GM18907 (cell line): ENCODE results near the gene SELPLG.

Source experiments
- ATAC-seq: cut with Tn5 transposase; IDR thresholded peaks from one replicate; pipeline ENCODE4 v1.9.1; 2021; ENCODE audit warnings: mild to moderate bottlenecking, moderate library complexity; ENCODE audit not compliant: unreplicated experiment

The SELPLG gene

GRCh38 chr12:108605690-108606406 is 27.8 kb downstream of the SELPLG start:
- ATAC-seq: no peak

- no peak for ATAC-seq
These were observed 28.5 kb downstream of the SELPLG start for GRCh38 chr12:108605000-108605689.

- no peak for ATAC-seq
These were observed 29.3 kb downstream of the SELPLG start for GRCh38 chr12:108604208-108604941.

GRCh38 chr12:108603743-108604142 is 30.0 kb downstream of the SELPLG start:
- ATAC-seq: no peak

GRCh38 chr12:108602976-108603704 is 30.6 kb downstream of the SELPLG start:
- no peak for ATAC-seq

GRCh38 chr12:108602209-108602705 is 31.4 kb downstream of the SELPLG start:
- ATAC-seq: no peak

GRCh38 chr12:108600702-108601007 is 33.0 kb downstream of the SELPLG start:
- ATAC-seq: no peak

GRCh38 chr12:108599948-108600701 is 33.6 kb downstream of the SELPLG start:
- ATAC-seq: no peak

- ATAC-seq: no peak
These were observed 34.2 kb downstream of the SELPLG start for GRCh38 chr12:108599541-108599940.

GRCh38 chr12:108598553-108599250 is 35.0 kb downstream of the SELPLG start:
- ATAC-seq: no peak

GRCh38 chr12:108597559-108598471 is 35.9 kb downstream of the SELPLG start, which contains the start of gene TMEM119:
TMEM119 (minus strand) TSS chr12:108598084; CDS start chr12:108592383, 5,701 bp downstream.
- no peak for ATAC-seq

- no peak for ATAC-seq
These were observed 36.7 kb downstream of the SELPLG start for GRCh38 chr12:108596854-108597558.

GRCh38 chr12:108595711-108596647 is 37.7 kb downstream of the SELPLG start:
- ATAC-seq: no peak

- ATAC-seq: no peak
These were observed 38.6 kb downstream of the SELPLG start for GRCh38 chr12:108594960-108595710.

- no peak for ATAC-seq
These were observed 39.3 kb downstream of the SELPLG start for GRCh38 chr12:108594323-108594903.
